Tibial artery (tissue), 4 donors: ENCODE data around the gene HSPA1L.

Experiments
- DNase-seq, 2 donors: peaks; one replicate each; pipeline ENCODE4 v3.0.0-alpha.2; 2019
- H3K27ac ChIP-seq, 2 donors: fragments of 200-600 bp; sonication (generic) in 1 of 2; 1 replicate in 1 of 2; 2 replicates in 1 of 2; pipeline ENCODE4 v1.5.1; 2018 to 2019; ENCODE audit warnings: mild to moderate bottlenecking in 1 of 2
- H3K27me3 ChIP-seq, 2 donors: fragments of 200-600 bp; sonication (generic) in 1 of 2; one replicate each; pipeline versions ENCODE4 v1.5.1 to v1.6.0; 2016 to 2019
- H3K36me3 ChIP-seq, 3 donors: fragments of 200-600 bp; sonication (generic) in 2 of 3; one replicate each; pipeline ENCODE4 v1.5.1; 2016 to 2019; ENCODE audit warnings: mild to moderate bottlenecking in 2 of 3
- H3K4me1 ChIP-seq, 4 donors: fragments of 200-600 bp; sonication (generic) in 2 of 4; 1 replicate in 3 of 4; 2 replicates in 1 of 4; pipeline ENCODE4 v1.5.1; 2016 to 2019
- H3K4me3 ChIP-seq, 2 donors: fragments of 200-600 bp; sonication (generic) in 1 of 2; 1 replicate in 1 of 2; 2 replicates in 1 of 2; pipeline ENCODE4 v1.5.1; 2018 to 2019; ENCODE audit warnings: mild to moderate bottlenecking in 2 of 2
- H3K9me3 ChIP-seq, 3 donors: fragments of 200-600 bp; sonication (generic) in 1 of 3; one replicate each; pipeline ENCODE4 v1.5.1; 2016 to 2019
- intact Hi-C: fragments of 100-400 bp; cut with DNase I; formaldehyde crosslinking; loops from one replicate; pipeline ENCODE4 v1.15.0; 2023; ENCODE audit warnings: low total_unique reads
- TF ChIP-seq, protein P1 (sequence below), 2 experiments: fragments of 200-600 bp in 1 of 2; fragments of 450-650 bp in 1 of 2; IDR thresholded peaks; one replicate each; pipeline ENCODE4 v1.5.1; 2017 to 2019; ENCODE audit warnings: antibody characterized with exemption in 2 of 2, mild to moderate bottlenecking in 1 of 2, moderate library complexity in 1 of 2

HSPA1L gene

GRCh38 chr6:31834367-31835250 is 19.5 kb upstream of the HSPA1L start:
- intact Hi-C loops, result loop anchor here (5.0 to 10.0 kb wide), 3 partner anchors 110 to 167 kb away; partner anchors contain the start of genes CSNK2B, DDAH2, LY6G5B and LY6G6C
- H3K27me3 ChIP-seq, result no peaks in the 10 kb centered on the region
- H3K36me3 ChIP-seq, result peaks cover 26 to 29% (median 28%) of the 10 kb centered on the region in 3 donors
- peak overlapping the region; percentile 70 to 88 for H3K4me3 ChIP-seq
- TF ChIP-seq, protein P1, sequence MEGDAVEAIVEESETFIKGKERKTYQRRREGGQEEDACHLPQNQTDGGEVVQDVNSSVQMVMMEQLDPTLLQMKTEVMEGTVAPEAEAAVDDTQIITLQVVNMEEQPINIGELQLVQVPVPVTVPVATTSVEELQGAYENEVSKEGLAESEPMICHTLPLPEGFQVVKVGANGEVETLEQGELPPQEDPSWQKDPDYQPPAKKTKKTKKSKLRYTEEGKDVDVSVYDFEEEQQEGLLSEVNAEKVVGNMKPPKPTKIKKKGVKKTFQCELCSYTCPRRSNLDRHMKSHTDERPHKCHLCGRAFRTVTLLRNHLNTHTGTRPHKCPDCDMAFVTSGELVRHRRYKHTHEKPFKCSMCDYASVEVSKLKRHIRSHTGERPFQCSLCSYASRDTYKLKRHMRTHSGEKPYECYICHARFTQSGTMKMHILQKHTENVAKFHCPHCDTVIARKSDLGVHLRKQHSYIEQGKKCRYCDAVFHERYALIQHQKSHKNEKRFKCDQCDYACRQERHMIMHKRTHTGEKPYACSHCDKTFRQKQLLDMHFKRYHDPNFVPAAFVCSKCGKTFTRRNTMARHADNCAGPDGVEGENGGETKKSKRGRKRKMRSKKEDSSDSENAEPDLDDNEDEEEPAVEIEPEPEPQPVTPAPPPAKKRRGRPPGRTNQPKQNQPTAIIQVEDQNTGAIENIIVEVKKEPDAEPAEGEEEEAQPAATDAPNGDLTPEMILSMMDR (IDR thresholded peaks at IDR 0.05), result no peak
- DNase-seq, result peak; percentile 86 to 93
- H3K4me1 ChIP-seq, result peaks cover 0 to 58% (median 52%) of the 10 kb centered on the region in 4 donors
- H3K27ac ChIP-seq, result peak overlapping the region; percentile 87 to 88
- H3K9me3 ChIP-seq, result no peaks in the 10 kb centered on the region

DNA sequence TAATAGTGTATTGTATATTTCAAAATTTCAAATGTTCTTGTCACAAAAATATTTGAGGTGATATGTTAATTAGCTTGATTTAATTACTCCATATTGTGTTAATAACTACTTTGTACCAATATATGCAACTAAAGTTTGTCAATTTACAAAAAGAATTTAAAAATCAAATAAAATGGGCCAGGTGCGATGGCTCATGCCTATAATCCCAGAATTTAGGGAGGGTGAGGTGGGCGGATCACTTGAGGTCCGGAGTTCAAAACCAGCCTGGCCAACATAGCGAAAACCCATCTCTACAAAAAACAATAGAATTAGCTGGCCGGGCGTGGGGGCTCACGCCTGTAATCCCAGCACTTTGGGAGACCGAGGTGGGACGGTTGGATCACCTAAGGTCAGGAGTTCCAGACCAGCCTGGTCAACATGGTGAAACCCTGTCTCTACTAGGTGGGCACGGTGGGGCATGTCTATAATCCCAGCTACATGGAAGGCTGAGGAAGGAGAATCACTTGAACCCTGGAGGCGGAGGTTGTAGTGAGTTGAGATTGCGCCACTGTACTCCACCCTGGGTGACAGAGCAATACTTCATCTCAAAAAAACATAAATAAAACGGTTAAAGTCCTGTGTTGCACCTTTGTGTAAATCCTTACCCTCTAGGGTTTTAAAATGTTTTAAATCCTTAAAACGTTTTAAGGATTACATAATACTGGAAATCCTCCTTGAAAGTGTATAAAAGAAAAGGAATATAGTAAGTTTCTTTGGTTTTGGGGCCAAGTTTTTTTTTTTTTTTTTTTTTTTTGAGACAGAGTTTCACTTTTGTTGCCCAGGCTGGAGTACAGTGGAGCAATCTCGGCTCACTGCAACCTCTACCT is 16.5 kb upstream of the HSPA1L start:
- no peaks in the 10 kb centered on the region for H3K27me3 ChIP-seq
- H3K9me3 ChIP-seq, result no peaks in the 10 kb centered on the region
- H3K36me3 ChIP-seq, result peaks cover 0 to under 1% (median 0%) of the 10 kb centered on the region in 3 donors
- peak overlapping the region in 1 of 2 donors; percentile 62 for H3K4me3 ChIP-seq
- no peak for DNase-seq
- TF ChIP-seq, protein P1 (IDR thresholded peaks at IDR 0.05), result no peak
- intact Hi-C loops, result loop anchor here (5.0 to 10.0 kb wide), 2 partner anchors 107 to 154 kb away; partner anchors contain the start of genes DDAH2, LY6G6C and MPIG6B
- H3K4me1 ChIP-seq, result peaks cover 0 to 36% (median 33%) of the 10 kb centered on the region in 4 donors
- peak overlapping the region; percentile 88 for H3K27ac ChIP-seq

DNA sequence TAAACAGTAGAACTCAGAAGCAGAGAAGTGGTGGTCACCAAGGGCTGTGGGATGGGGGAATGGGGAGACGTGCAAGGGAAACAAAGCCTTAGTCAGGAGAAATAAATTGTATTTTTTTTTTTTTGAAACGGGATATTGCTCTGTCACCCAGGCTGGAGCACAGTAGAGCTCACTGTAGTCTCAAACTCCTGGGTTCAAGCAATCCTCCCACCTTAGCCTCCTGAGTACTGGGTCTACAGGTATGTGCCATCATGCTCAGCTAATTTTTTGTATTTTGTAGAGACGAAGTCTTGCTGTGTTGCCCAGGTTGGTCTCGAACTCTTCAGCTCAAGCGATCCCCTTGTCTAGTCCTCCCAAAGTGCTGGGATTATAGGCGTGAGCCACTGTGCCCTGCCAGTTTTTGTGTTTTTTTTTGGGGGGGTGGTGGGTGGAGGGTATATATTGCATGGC is 15.8 kb upstream of the HSPA1L start:
- Histone ChIP-seq H3K4me1 (peaks cover 0 to 36% (median 33%) of the 10 kb centered on the region in 4 donors), H3K27me3 (no peaks in the 10 kb centered on the region), H3K4me3 (peak overlapping the region; percentile 62 to 77), H3K9me3 (no peaks in the 10 kb centered on the region), H3K36me3 (no peaks in the 10 kb centered on the region), H3K27ac (peak overlapping the region; percentile 76 to 88)
- no peak for DNase-seq
- intact Hi-C loops, result loop anchor here (5.0 to 10.0 kb wide), 2 partner anchors 106 to 154 kb away; partner anchors contain the start of genes DDAH2, LY6G6C and MPIG6B
- TF ChIP-seq, protein P1 (IDR thresholded peaks at IDR 0.05), result no peak

DNA sequence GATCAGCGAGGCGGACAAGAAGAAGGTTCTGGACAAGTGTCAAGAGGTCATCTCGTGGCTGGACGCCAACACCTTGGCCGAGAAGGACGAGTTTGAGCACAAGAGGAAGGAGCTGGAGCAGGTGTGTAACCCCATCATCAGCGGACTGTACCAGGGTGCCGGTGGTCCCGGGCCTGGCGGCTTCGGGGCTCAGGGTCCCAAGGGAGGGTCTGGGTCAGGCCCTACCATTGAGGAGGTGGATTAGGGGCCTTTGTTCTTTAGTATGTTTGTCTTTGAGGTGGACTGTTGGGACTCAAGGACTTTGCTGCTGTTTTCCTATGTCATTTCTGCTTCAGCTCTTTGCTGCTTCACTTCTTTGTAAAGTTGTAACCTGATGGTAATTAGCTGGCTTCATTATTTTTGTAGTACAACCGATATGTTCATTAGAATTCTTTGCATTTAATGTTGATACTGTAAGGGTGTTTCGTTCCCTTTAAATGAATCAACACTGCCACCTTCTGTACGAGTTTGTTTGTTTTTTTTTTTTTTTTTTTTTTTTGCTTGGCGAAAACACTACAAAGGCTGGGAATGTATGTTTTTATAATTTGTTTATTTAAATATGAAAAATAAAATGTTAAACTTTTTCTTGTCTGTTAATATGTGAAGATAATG is 14.7 kb upstream of the HSPA1L start:
- H3K27ac ChIP-seq, result peak overlapping the region; percentile 76 to 88
- H3K36me3 ChIP-seq, result no peaks in the 10 kb centered on the region
- intact Hi-C loops, result loop anchor here (5.0 to 10.0 kb wide), 2 partner anchors 105 to 152 kb away; partner anchors contain the start of genes DDAH2, LY6G6C and MPIG6B
- TF ChIP-seq, protein P1 (IDR thresholded peaks at IDR 0.05), result peak; percentile 8 to 35
- H3K4me3 ChIP-seq, result peak overlapping the region; percentile 62 to 77
- H3K9me3 ChIP-seq, result no peaks in the 10 kb centered on the region
- no peak for DNase-seq
- H3K27me3 ChIP-seq, result no peaks in the 10 kb centered on the region
- peaks cover 0 to 40% (median 33%) of the 10 kb centered on the region in 4 donors for H3K4me1 ChIP-seq
